Measurements from ENCODE around the gene IMMP2L. TPM values are rescaled to one million over a fixed set of nuclear protein-coding genes. Genes with fewer than 3 reads are reported as not detected.
A peak's percentile ranks its signal among the peaks of the same experiment; 100 is the strongest.

The IMMP2L gene
- total RNA-seq, 4 donors from 2014 or later, result 23.8 to 30.0 (median 27.7) TPM

DNA sequence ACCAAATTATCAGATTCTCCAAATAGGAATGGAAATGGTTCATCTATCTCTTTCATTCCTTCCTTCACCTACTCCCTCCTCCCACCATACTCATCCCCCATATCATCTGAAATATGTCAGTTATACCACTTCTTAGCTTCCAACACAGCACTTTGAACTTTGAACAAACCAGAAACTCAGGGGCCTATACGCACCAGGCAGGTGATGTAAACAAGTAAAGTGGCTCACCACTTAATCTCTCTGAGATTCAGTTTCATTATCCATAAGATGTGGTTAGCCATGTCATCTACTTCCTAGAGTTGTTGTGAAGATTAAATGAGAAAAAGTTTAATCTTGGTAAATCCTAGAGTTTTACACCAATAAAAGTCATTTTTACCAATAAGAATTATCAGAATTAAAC lies 537.3 kb downstream of the IMMP2L start:
- no peak for DNase-seq
- H3K9me3 ChIP-seq, result no peaks in the 10 kb centered on the region
- intact Hi-C loops (cut with DNase I), result no loop called here

DNA sequence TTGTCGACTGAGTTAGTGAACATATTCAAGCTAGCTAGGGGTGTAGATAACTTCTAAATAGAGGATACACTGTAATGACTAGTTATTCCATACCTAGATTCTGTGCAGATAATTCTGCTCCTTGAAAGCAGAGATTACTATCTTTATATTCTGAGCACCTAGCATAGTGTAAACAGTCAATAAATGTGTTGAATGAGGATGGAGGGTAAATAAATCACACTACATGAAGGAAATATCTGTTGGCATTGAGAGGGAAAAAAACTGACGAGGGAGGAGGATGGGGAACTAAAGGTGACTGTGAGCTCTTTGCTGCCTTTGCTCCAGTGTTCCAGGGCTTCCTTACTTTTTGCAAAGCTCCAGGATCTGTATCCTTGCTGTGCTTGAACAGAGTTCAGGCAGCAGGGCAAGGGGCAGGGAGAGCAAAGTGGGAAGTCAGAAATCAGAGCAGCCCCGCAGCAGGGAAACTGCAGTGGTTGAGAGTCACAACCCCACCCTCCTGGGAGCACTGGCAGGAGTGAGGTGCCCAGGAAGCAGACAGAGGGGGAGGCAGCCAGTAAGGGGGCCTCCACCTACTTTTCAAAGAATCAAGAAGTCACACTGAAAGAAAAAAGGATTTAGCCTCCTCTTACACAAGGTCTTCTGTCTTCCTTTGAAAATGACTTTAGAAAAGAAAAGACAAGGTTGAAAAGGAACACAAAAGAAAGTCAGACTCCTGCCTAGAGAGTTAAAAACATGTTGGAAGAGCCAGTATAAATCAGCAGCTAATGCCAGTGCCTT lies 543.1 kb downstream of the IMMP2L start:
- Histone ChIP-seq H3K36me3 (no peaks in the 10 kb centered on the region), H3K27ac (no peak overlapping the region), H3K27me3 (no peaks in the 10 kb centered on the region), H3K4me1 (peaks cover under 1 to 9% of the 10 kb centered on the region in 2 donors), H3K4me3 (replicated peaks in 1 of 3) (no peak overlapping the region), H3K9me3 (no peaks in the 10 kb centered on the region)
- 72 to 78% methylated on average over 3 of the region's 3 CpGs for WGBS, 2 donors
- TF ChIP-seq POLR2A (IDR thresholded peaks at IDR 0.05), result no peak
- TF ChIP-seq, protein P1, sequence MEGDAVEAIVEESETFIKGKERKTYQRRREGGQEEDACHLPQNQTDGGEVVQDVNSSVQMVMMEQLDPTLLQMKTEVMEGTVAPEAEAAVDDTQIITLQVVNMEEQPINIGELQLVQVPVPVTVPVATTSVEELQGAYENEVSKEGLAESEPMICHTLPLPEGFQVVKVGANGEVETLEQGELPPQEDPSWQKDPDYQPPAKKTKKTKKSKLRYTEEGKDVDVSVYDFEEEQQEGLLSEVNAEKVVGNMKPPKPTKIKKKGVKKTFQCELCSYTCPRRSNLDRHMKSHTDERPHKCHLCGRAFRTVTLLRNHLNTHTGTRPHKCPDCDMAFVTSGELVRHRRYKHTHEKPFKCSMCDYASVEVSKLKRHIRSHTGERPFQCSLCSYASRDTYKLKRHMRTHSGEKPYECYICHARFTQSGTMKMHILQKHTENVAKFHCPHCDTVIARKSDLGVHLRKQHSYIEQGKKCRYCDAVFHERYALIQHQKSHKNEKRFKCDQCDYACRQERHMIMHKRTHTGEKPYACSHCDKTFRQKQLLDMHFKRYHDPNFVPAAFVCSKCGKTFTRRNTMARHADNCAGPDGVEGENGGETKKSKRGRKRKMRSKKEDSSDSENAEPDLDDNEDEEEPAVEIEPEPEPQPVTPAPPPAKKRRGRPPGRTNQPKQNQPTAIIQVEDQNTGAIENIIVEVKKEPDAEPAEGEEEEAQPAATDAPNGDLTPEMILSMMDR (IDR thresholded peaks at IDR 0.05), result no peak
- DNase-seq, result no peak
- intact Hi-C loops (cut with DNase I), result no loop called here

More for the DNA sequence above, 537.3 kb downstream of the IMMP2L start:
- TF ChIP-seq, protein P1 (IDR thresholded peaks at IDR 0.05), result no peak
- no peak for TF ChIP-seq POLR2A (IDR thresholded peaks at IDR 0.05)
- Histone ChIP-seq H3K27me3 (no peaks in the 10 kb centered on the region), H3K36me3 (no peaks in the 10 kb centered on the region), H3K4me3 (replicated peaks in 1 of 3) (no peak overlapping the region), H3K4me1 (peaks cover 13 to 16% of the 10 kb centered on the region in 2 donors), H3K27ac (no peak overlapping the region)
- WGBS, 2 donors, result 91 to 100% methylated on average over 1 of the region's 1 CpG

DNA sequence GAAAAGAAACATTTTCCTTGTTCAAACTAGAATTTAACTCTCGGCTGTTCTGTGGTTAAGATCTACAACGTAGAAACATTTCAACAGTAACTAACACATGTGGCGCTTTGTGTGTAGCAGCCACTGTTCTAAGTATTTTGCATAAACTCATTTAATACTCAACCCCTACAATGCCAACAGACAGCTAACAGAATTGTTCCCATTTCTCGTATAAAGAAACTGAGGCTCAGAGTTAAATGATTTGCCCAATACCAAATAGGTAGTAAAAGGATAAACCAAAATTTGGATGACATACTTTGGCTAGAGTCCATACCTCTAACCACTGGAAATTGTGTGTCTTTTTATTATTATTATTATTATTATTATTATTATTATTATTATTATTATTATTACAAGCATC lies 543.8 kb downstream of the IMMP2L start:
- H3K4me3 ChIP-seq (replicated peaks in 1 of 3), result no peak overlapping the region
- no peak for TF ChIP-seq POLR2A (IDR thresholded peaks at IDR 0.05)
- TF ChIP-seq, protein P1 (IDR thresholded peaks at IDR 0.05), result no peak
- peaks cover 7 to 14% of the 10 kb centered on the region in 2 donors for H3K4me1 ChIP-seq
- intact Hi-C loops (cut with DNase I), result no loop called here
- H3K27me3 ChIP-seq, result no peaks in the 10 kb centered on the region
- H3K36me3 ChIP-seq, result no peaks in the 10 kb centered on the region
- WGBS, 2 donors, result 97% methylated on average over 4 of the region's 4 CpGs
- H3K27ac ChIP-seq, result no peak overlapping the region
- DNase-seq, result no peak
- H3K9me3 ChIP-seq, result no peaks in the 10 kb centered on the region

DNA sequence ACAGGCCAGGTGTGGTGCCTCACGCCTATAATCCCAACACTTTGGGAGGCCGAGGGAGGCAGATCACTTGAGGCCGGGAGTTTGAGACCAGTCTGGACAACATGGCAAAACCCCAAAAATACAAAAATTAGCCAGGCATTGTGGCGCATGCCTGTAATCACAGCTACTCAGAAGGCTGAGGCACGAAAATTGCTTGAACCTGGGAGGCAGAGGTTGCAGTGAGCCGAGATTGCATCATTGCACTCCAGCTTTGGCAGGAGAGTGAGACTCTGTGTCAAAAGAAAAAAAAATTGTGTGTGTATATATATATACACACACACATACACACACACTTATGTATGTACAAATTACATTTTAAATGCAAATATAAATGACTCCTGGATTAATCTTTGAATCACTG lies 548.2 kb downstream of the IMMP2L start:
- WGBS, 2 donors, result 67 to 75% methylated on average over 6 of the region's 6 CpGs
- no peak overlapping the region for H3K4me3 ChIP-seq (replicated peaks in 1 of 3)
- H3K4me1 ChIP-seq, result peaks cover 10 to 14% of the 10 kb centered on the region in 2 donors
- no peak overlapping the region for H3K27ac ChIP-seq
- no peaks in the 10 kb centered on the region for H3K36me3 ChIP-seq
- peak; percentile 30 to 54 for DNase-seq
- H3K9me3 ChIP-seq, result no peaks in the 10 kb centered on the region
- H3K27me3 ChIP-seq, result no peaks in the 10 kb centered on the region
- intact Hi-C loops (cut with DNase I), result no loop called here
- TF ChIP-seq, protein P1 (IDR thresholded peaks at IDR 0.05), result no peak
- no peak for TF ChIP-seq POLR2A (IDR thresholded peaks at IDR 0.05)

Data from thyroid gland (tissue), 4 donors.